Putamen (tissue), 1 donor: Measurements from ENCODE around the gene NUP42.
"Not testable (repeated sequence)": the region's sequence is repeated elsewhere in the genome, so short reads cannot be mapped to it uniquely, and the experiment has no call there.

Source experiments
- DNase-seq: peaks from one replicate; pipeline ENCODE4 v3.0.0-alpha.2; 2016; ENCODE audit warnings: low spot score

The NUP42 gene

DNA sequence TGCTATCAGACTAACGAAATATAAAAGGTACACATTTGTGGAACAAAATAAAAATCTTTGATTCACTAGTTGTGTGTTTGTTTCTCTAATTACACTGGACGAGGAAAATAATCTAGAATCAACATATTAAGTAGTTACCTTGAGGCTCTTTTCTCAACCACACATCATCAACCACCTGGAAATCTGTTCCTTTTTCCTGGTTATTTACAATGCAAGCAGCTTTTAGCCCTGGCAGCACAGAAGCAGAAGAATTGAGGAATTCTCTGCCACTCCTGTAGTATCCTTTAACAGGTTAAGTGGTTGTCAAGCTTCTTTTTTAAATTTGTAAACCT is 23.7 kb downstream of the NUP42 start:
- no peak for DNase-seq

GRCh38 chr7:23205909-23206767 is 24.3 kb downstream of the NUP42 start:
- DNase-seq = no peak

DNA sequence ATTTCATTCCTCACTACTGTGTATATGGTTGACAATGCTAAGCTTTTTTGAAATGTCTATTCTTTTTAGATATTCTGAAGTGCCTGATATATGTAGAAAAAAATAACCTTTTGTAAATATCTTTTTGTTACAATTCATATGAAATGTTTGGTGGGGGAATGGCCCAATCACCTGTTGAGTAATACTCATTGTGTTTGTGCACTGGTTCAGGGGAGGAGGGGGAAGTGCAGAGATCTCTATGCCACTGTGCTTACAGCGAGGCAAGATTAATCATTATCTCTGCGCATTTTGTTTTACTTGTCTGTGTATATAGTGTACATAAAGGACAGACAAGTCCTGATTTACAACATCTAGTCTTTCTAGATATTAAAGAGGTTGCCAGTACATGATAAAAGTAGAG is 25.2 kb downstream of the NUP42 start:
- DNase-seq = no peak

- no peak for DNase-seq
These were observed 26.0 kb downstream of the NUP42 start for GRCh38 chr7:23207884-23208283.

- DNase-seq = no peak
These were observed 26.5 kb downstream of the NUP42 start for GRCh38 chr7:23208316-23208715.

DNA sequence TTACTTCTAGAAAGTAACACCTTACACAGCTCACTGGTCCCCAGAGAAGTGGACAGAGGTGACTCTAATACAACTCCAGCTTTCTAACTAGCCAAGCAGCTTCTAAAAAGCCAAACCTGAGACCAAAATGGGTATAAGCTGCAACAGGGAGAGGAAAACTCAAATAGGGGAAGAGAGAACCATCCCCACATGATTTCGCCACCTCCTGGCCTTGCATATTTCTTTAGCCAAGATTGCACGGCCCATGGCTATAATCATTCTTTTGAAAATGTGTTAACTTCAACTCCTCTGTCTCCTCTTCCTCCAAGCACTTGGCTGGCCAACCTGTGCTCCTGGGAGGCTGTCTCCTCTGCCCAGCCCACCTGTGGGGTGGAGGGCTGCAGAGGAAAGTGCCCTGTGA is 28.7 kb downstream of the NUP42 start:
- DNase-seq = no peak

- DNase-seq = no peak
These were observed 29.7 kb downstream of the NUP42 start for GRCh38 chr7:23211589-23211988.

DNA sequence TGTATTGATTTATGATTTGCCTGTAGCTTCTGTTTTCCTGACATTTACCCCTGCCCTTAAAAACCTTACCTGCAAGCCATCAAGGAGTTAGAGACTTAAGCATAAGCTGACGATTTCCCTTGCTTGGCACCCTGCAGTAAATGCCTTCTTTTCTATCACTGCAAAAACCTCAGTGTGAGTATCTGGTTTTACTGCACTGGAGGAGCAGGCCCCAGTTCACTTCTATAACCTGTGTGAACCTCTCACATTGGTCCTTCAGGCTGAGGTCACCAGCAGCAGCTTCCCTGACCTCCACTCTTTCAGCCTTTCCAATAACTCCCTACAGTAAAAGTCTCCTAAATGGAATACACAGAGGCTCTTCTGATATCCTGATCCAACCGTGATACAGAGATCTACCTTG is 30.5 kb downstream of the NUP42 start:
- DNase-seq = no peak

- no peak for DNase-seq
These were observed 31.0 kb downstream of the NUP42 start for GRCh38 chr7:23212841-23213240.

GRCh38 chr7:23213755-23214154 is 31.9 kb downstream of the NUP42 start:
- no peak for DNase-seq

GRCh38 chr7:23214423-23214822 is 32.6 kb downstream of the NUP42 start:
- no peak for DNase-seq

DNA sequence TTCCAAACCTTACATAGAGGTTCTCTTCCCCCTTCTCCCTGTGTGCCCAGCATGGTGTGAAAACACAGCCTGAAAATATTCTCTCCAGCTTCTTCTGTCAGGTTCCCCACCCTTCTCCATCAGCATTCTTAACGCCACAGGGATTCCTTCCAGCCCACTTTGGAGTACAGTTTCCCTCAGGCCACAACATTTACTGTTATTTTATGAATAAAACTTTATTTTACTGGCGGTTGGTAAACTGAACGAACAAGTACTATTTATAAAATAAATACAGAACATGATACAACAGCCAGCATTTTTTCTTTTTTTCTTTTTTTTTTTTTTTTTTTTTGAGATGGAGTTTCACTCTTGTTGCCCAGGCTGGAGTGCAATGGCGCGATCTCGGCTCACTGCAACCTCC is 33.1 kb downstream of the NUP42 start:
- no peak for DNase-seq

- DNase-seq = peak; percentile 57
These were observed 34.2 kb downstream of the NUP42 start for GRCh38 chr7:23216021-23216420.

DNA sequence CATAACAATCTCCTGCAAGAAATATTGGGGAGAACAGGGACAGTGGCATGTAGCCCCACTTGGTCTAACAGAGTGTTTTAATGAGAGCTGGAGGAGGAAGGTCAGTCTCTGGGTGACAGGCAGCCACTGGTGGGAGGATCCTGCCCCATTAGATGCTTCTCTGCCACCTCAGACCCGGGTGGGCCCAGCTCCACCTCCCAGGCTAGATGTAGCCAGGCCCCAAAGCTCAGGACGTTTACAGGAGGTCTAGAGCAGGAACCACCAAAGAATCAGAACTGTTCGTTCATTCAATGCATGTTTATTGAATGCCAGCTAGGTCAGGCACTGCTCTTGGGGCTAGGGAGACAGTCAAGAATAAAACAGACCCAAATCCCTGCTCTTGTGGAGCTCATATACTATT is 36.3 kb downstream of the NUP42 start:
- DNase-seq = no peak

GRCh38 chr7:23220690-23221305 is 39.0 kb downstream of the NUP42 start:
- DNase-seq = no peak

DNA sequence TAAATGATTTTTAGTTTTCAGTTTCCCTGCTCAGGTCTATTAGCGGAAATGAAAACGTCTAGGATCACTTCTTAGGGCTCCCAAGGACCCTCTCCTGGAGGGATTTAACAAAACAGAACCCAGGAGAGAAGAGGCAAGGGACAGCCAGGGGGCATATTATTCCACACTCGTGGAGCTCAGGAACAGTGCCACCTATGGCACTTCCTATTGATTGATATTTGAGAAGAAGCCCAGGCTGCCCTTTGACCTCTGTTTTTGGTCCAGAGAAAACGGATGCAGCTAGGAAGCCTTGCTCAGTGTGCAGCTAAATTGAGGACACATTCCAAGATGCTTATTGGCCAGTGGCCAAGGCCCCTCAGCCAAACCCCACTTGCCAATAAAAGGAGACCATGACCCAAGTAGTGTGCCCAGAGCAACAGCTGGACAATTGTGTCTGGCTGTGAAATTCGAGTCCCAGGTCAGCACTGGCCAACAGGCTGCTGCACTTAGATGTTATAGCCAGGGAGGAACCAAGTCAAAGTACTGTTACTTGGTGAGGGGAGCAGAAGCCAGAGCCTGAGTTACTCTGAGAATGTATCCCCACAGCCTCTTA is 40.7 kb downstream of the NUP42 start:
- DNase-seq = no peak

GRCh38 chr7:23224364-23224763 is 42.5 kb downstream of the NUP42 start:
- DNase-seq = not testable (repeated sequence)

GRCh38 chr7:23226844-23227450 is 45.1 kb downstream of the NUP42 start:
- DNase-seq = no peak

DNA sequence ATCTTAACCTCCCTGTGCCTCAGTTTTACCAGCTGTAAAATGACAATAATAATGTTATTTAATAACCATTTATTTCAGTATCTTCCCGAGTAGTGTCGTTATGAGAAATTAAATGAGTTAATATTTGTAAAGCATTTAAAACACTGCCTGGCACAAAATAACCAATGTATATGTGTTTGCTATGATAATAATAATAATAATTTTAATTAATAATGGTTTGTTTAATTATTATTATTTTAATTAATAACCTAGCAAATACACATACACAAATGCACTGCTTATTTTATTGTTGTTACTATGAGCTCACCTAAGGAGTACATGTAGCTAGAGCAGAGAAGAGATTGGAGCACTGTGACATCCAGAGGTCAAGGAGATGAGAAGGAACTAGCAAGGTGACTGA is 46.6 kb downstream of the NUP42 start:
- no peak for DNase-seq

- DNase-seq = peak; percentile 70
These were observed 48.8 kb downstream of the NUP42 start for GRCh38 chr7:23230641-23231101.

DNA sequence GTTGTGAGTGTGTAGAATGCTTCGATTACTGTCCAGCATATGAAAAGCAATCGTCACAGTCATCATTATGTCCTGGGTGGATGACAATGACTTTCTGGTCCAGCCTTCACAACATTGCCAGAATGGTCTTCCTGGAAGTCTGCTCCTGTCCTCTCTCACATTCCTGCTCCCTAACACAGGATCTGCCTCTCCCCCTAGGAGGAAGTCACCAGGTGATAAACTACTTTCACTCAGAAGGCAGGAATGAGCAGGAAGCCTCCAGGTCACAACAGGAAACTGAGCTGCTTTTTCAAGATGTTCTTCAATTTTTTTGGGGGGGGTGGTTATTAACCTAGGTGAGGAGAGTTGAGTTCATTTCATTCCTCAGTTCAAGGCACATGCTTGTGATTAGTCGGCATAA is 51.1 kb downstream of the NUP42 start:
- DNase-seq = no peak

- DNase-seq = no peak
These were observed 52.9 kb downstream of the NUP42 start for GRCh38 chr7:23234569-23235296.
